Mesendoderm (in vitro differentiated cells): ENCODE data around the gene OSBPL1A.

ENCODE experiments used
- DNase-seq: peaks from one replicate; pipeline ENCODE4 v3.0.0; 2013
- H2AK5ac ChIP-seq: 2 replicates; pipeline ENCODE4 v1.6.1; 2013; ENCODE audit warnings: low read length, inconsistent platforms
- H2BK120ac ChIP-seq: 2 replicates; pipeline ENCODE4 v1.6.1; 2013; ENCODE audit warnings: low read depth, mild to moderate bottlenecking, low read length, moderate library complexity, mixed read lengths
- H2BK15ac ChIP-seq: replicated peaks from 2 replicates; pipeline ENCODE4 v1.6.1; 2013; ENCODE audit warnings: low read depth, mild to moderate bottlenecking, moderate library complexity
- H2BK5ac ChIP-seq: 2 replicates; pipeline ENCODE4 v1.6.1; 2013; ENCODE audit warnings: low read length, inconsistent platforms
- H3K18ac ChIP-seq: 2 replicates; pipeline ENCODE4 v1.6.1; 2013; ENCODE audit warnings: mild to moderate bottlenecking, low read length, mixed read lengths
- H3K23ac ChIP-seq: one replicate; pipeline ENCODE4 v1.6.1; 2013; ENCODE audit warnings: low read length
- H3K27ac ChIP-seq: 2 replicates; pipeline ENCODE4 v1.5.1; 2013; ENCODE audit warnings: low read depth, mild to moderate bottlenecking, inconsistent platforms, low read length, moderate library complexity
- H3K27me3 ChIP-seq: 2 replicates; pipeline ENCODE4 v1.6.1; 2013; ENCODE audit warnings: low read length, control low read depth, mild to moderate bottlenecking, inconsistent platforms; ENCODE audit not compliant: insufficient read depth, poor library complexity
- H3K36me3 ChIP-seq: 2 replicates; pipeline ENCODE4 v1.6.1; 2013; ENCODE audit warnings: low read length, inconsistent platforms; ENCODE audit not compliant: control insufficient read depth, insufficient read depth
- H3K4ac ChIP-seq: one replicate; pipeline ENCODE4 v1.6.1; 2013; ENCODE audit warnings: low read depth, mild to moderate bottlenecking, low read length, moderate library complexity
- H3K4me1 ChIP-seq: 2 replicates; pipeline ENCODE4 v1.6.1; 2013; ENCODE audit warnings: low read depth, low read length, inconsistent platforms; ENCODE audit not compliant: control insufficient read depth
- H3K4me2 ChIP-seq: 2 replicates; pipeline ENCODE4 v1.6.1; 2013; ENCODE audit warnings: low read length
- H3K4me3 ChIP-seq: 2 replicates; pipeline ENCODE4 v1.5.1; 2013; ENCODE audit warnings: mild to moderate bottlenecking, low read length
- H3K56ac ChIP-seq: one replicate; pipeline ENCODE4 v1.6.1; 2013; ENCODE audit warnings: low read length
- H3K79me1 ChIP-seq: 2 replicates; pipeline ENCODE4 v1.6.1; 2013; ENCODE audit warnings: low read length, inconsistent platforms
- H3K79me2 ChIP-seq: 2 replicates; pipeline ENCODE4 v1.6.1; 2013; ENCODE audit warnings: mild to moderate bottlenecking, low read length; ENCODE audit not compliant: control insufficient read depth, insufficient read depth
- H3K9ac ChIP-seq: 2 replicates; pipeline ENCODE4 v1.6.1; 2013; ENCODE audit warnings: low read length, inconsistent platforms
- H4K5ac ChIP-seq: one replicate; pipeline ENCODE4 v1.6.1; 2013; ENCODE audit warnings: low read length
- H4K8ac ChIP-seq: one replicate; pipeline ENCODE4 v1.6.1; 2013; ENCODE audit warnings: low read depth, mild to moderate bottlenecking, control low read depth, low read length, moderate library complexity
- WGBS: extraction: QIAGEN DNeasy Blood & Tissue Kit; methylation state at CpG from one replicate; pipeline ENCODE4 v1.1.7; 2013; ENCODE audit warnings: low lambda C conversion rate, missing lambda C conversion rate; ENCODE audit not compliant: insufficient coverage; ENCODE audit errors: extremely low coverage; 5-methylcytosine and 5-hydroxymethylcytosine counted together

Gene OSBPL1A

GRCh38 chr18:24118750-24119577 lies 278.7 kb downstream of the OSBPL1A start:
- H2BK15ac ChIP-seq = no peak overlapping the region
- H3K23ac ChIP-seq = no peak overlapping the region
- no peak overlapping the region for H3K4ac ChIP-seq
- H3K79me2 ChIP-seq = no peaks in the 10 kb centered on the region
- no peak overlapping the region for H3K18ac ChIP-seq
- H3K4me2 ChIP-seq = no peak overlapping the region
- H3K27ac ChIP-seq = no peak overlapping the region
- H3K4me3 ChIP-seq = no peak overlapping the region
- no peak overlapping the region for H4K5ac ChIP-seq
- no peak overlapping the region for H3K56ac ChIP-seq
- H3K9ac ChIP-seq = no peak overlapping the region
- no peaks in the 10 kb centered on the region for H3K27me3 ChIP-seq
- H3K79me1 ChIP-seq = no peaks in the 10 kb centered on the region
- H3K4me1 ChIP-seq = no peaks in the 10 kb centered on the region
- no peak overlapping the region for H2AK5ac ChIP-seq
- H3K36me3 ChIP-seq = no peaks in the 10 kb centered on the region
- H2BK5ac ChIP-seq = no peak overlapping the region
- H4K8ac ChIP-seq = no peak overlapping the region
- peak; percentile 76 for DNase-seq
- WGBS = 100% methylated on average over 1 of the region's 8 CpGs
- H2BK120ac ChIP-seq = no peak overlapping the region

- Histone ChIP-seq H3K79me2 (no peaks in the 10 kb centered on the region), H3K79me1 (no peaks in the 10 kb centered on the region), H2AK5ac (no peak overlapping the region), H3K27ac (no peak overlapping the region), H4K8ac (no peak overlapping the region), H3K23ac (no peak overlapping the region), H2BK15ac (no peak overlapping the region), H2BK5ac (no peak overlapping the region), H3K4me1 (no peaks in the 10 kb centered on the region), H3K27me3 (no peaks in the 10 kb centered on the region), H3K4ac (no peak overlapping the region), H2BK120ac (no peak overlapping the region), H3K9ac (no peak overlapping the region), H4K5ac (no peak overlapping the region), H3K36me3 (no peaks in the 10 kb centered on the region), H3K18ac (no peak overlapping the region), H3K56ac (no peak overlapping the region), H3K4me3 (no peak overlapping the region), H3K4me2 (no peak overlapping the region)
- no peak for DNase-seq
- WGBS = no CpG with 5 or more reads among the region's 2 CpGs
These were observed 282.0 kb downstream of the OSBPL1A start for GRCh38 chr18:24115628-24116027.

- H4K5ac ChIP-seq = no peak overlapping the region
- H2BK120ac ChIP-seq = no peak overlapping the region
- H3K4me1 ChIP-seq = no peaks in the 10 kb centered on the region
- no peak overlapping the region for H2BK15ac ChIP-seq
- no peak for DNase-seq
- H4K8ac ChIP-seq = no peak overlapping the region
- no peak overlapping the region for H3K56ac ChIP-seq
- H2AK5ac ChIP-seq = no peak overlapping the region
- H3K4me3 ChIP-seq = no peak overlapping the region
- no peak overlapping the region for H3K9ac ChIP-seq
- no peak overlapping the region for H3K4me2 ChIP-seq
- H3K4ac ChIP-seq = no peak overlapping the region
- H3K79me2 ChIP-seq = no peaks in the 10 kb centered on the region
- H3K23ac ChIP-seq = no peak overlapping the region
- no peak overlapping the region for H3K27ac ChIP-seq
- WGBS = no CpG with 5 or more reads among the region's 4 CpGs
- no peaks in the 10 kb centered on the region for H3K36me3 ChIP-seq
- no peaks in the 10 kb centered on the region for H3K79me1 ChIP-seq
- H3K27me3 ChIP-seq = no peaks in the 10 kb centered on the region
- no peak overlapping the region for H3K18ac ChIP-seq
- no peak overlapping the region for H2BK5ac ChIP-seq
These were observed 282.6 kb downstream of the OSBPL1A start for GRCh38 chr18:24114924-24115549.

- Histone ChIP-seq H3K27me3 (no peaks in the 10 kb centered on the region), H2BK120ac (no peak overlapping the region), H3K4me3 (no peak overlapping the region), H3K27ac (no peak overlapping the region), H3K18ac (no peak overlapping the region), H4K8ac (no peak overlapping the region), H2BK5ac (no peak overlapping the region), H3K4ac (no peak overlapping the region), H3K9ac (no peak overlapping the region), H4K5ac (no peak overlapping the region), H3K79me1 (no peaks in the 10 kb centered on the region), H3K23ac (no peak overlapping the region), H3K56ac (no peak overlapping the region), H2BK15ac (no peak overlapping the region), H2AK5ac (no peak overlapping the region), H3K79me2 (no peaks in the 10 kb centered on the region), H3K4me2 (no peak overlapping the region), H3K4me1 (no peaks in the 10 kb centered on the region), H3K36me3 (no peaks in the 10 kb centered on the region)
- DNase-seq = peak; percentile 18
- no CpG with 5 or more reads among the region's 15 CpGs for WGBS
These were observed 284.6 kb downstream of the OSBPL1A start for GRCh38 chr18:24112874-24113615.

- Histone ChIP-seq H2BK120ac (no peak overlapping the region), H3K79me2 (no peaks in the 10 kb centered on the region), H3K79me1 (no peaks in the 10 kb centered on the region), H3K4me3 (no peak overlapping the region), H3K36me3 (no peaks in the 10 kb centered on the region), H3K23ac (no peak overlapping the region), H3K56ac (no peak overlapping the region), H3K27me3 (no peaks in the 10 kb centered on the region), H3K4me2 (no peak overlapping the region), H3K18ac (no peak overlapping the region), H2AK5ac (no peak overlapping the region), H3K4ac (no peak overlapping the region), H3K9ac (no peak overlapping the region), H2BK15ac (no peak overlapping the region), H3K27ac (no peak overlapping the region), H4K5ac (no peak overlapping the region), H3K4me1 (no peaks in the 10 kb centered on the region), H4K8ac (no peak overlapping the region), H2BK5ac (no peak overlapping the region)
- no CpG with 5 or more reads among the region's 4 CpGs for WGBS
- DNase-seq = no peak
These were observed 285.2 kb downstream of the OSBPL1A start for GRCh38 chr18:24112464-24112863.
